Trophoblast cell (in vitro differentiated cells and primary cell): Measurements from ENCODE around the gene WBP1.

Experiments
- DNase-seq, 2 donors: peaks; one replicate each; pipeline ENCODE4 v3.0.0-alpha.2; 2016
- H2AFZ ChIP-seq: 2 replicates; pipeline ENCODE4 v1.6.1; 2013; ENCODE audit warnings: low read length, moderate library complexity, mild to moderate bottlenecking; ENCODE audit not compliant: insufficient read depth, poor library complexity
- H2AK5ac ChIP-seq: 2 replicates; pipeline ENCODE4 v1.6.1; 2013; ENCODE audit warnings: mild to moderate bottlenecking, low read length
- H2BK120ac ChIP-seq: 2 replicates; pipeline ENCODE4 v1.6.1; 2013; ENCODE audit warnings: low read length, mild to moderate bottlenecking, moderate library complexity; ENCODE audit not compliant: insufficient read depth, poor library complexity
- H2BK12ac ChIP-seq: 2 replicates; pipeline ENCODE4 v1.6.1; 2013; ENCODE audit warnings: mild to moderate bottlenecking, low read length, moderate library complexity
- H2BK5ac ChIP-seq: 2 replicates; pipeline ENCODE4 v1.6.1; 2013; ENCODE audit warnings: low read length, low read depth, moderate library complexity, mild to moderate bottlenecking; ENCODE audit not compliant: poor library complexity
- H3K14ac ChIP-seq: 2 replicates; pipeline ENCODE4 v1.6.1; 2013; ENCODE audit warnings: mild to moderate bottlenecking, low read length
- H3K18ac ChIP-seq: 2 replicates; pipeline ENCODE4 v1.6.1; 2013; ENCODE audit warnings: mild to moderate bottlenecking, low read length
- H3K23ac ChIP-seq: 2 replicates; pipeline ENCODE4 v1.6.1; 2013; ENCODE audit warnings: low read length
- H3K27ac ChIP-seq: 2 replicates; pipeline ENCODE4 v1.5.1; 2013; ENCODE audit warnings: low read depth, mild to moderate bottlenecking, inconsistent platforms, low read length, moderate library complexity
- H3K27me3 ChIP-seq: 2 replicates; pipeline ENCODE4 v1.6.1; 2013; ENCODE audit warnings: inconsistent platforms, mild to moderate bottlenecking, low read length, moderate library complexity; ENCODE audit not compliant: insufficient read depth
- H3K36me3 ChIP-seq, 2 experiments: 1 replicate in 1 of 2; 2 replicates in 1 of 2; pipeline ENCODE4 v1.6.1; 2013; ENCODE audit warnings: low read length in 2 of 2, mild to moderate bottlenecking in 2 of 2, moderate library complexity in 1 of 2; ENCODE audit not compliant: insufficient read depth in 2 of 2, control insufficient read depth in 1 of 2
- H3K4ac ChIP-seq: 2 replicates; pipeline ENCODE4 v1.6.1; 2013; ENCODE audit warnings: low read depth, mild to moderate bottlenecking, low read length, moderate library complexity
- H3K4me1 ChIP-seq, 2 experiments: 1 replicate in 1 of 2; 2 replicates in 1 of 2; pipeline ENCODE4 v1.6.1; 2013; ENCODE audit warnings: low read length in 2 of 2, mild to moderate bottlenecking in 2 of 2, moderate library complexity in 1 of 2; ENCODE audit not compliant: insufficient read depth in 2 of 2, control insufficient read depth in 1 of 2
- H3K4me2 ChIP-seq: 2 replicates; pipeline ENCODE4 v1.6.1; 2013; ENCODE audit warnings: inconsistent platforms, mild to moderate bottlenecking, low read length, moderate library complexity
- H3K4me3 ChIP-seq: 2 replicates; pipeline ENCODE4 v1.5.1; 2013; ENCODE audit warnings: mild to moderate bottlenecking, low read depth, low read length, inconsistent platforms
- H3K79me1 ChIP-seq: one replicate; pipeline ENCODE4 v1.6.1; 2013; ENCODE audit warnings: low read length
- H3K79me2 ChIP-seq: 2 replicates; pipeline ENCODE4 v1.6.1; 2013; ENCODE audit warnings: low read length, mild to moderate bottlenecking; ENCODE audit not compliant: control insufficient read depth, insufficient read depth, poor library complexity
- H3K9ac ChIP-seq: 2 replicates; pipeline ENCODE4 v1.6.1; 2013; ENCODE audit warnings: mild to moderate bottlenecking, low read length
- H3K9me3 ChIP-seq: 2 replicates; pipeline ENCODE4 v1.6.1; 2013; ENCODE audit warnings: low read depth, mild to moderate bottlenecking, control low read depth, inconsistent platforms, low read length; ENCODE audit not compliant: insufficient read depth
- H4K12ac ChIP-seq: 2 replicates; pipeline ENCODE4 v1.6.1; 2013; ENCODE audit warnings: low read depth, mild to moderate bottlenecking, low read length, moderate library complexity
- H4K8ac ChIP-seq: 2 replicates; pipeline ENCODE4 v1.6.1; 2013; ENCODE audit warnings: low read depth, mild to moderate bottlenecking, low read length, moderate library complexity
- H4K91ac ChIP-seq: one replicate; pipeline ENCODE4 v1.6.1; 2013; ENCODE audit warnings: low read depth, mild to moderate bottlenecking, low read length, moderate library complexity
- WGBS: extraction: QIAGEN DNeasy Blood & Tissue Kit; methylation state at CpG from one replicate; pipeline ENCODE4 v1.1.7; 2013; ENCODE audit warnings: missing lambda C conversion rate; ENCODE audit not compliant: insufficient read length, insufficient coverage; ENCODE audit errors: extremely low coverage; 5-methylcytosine and 5-hydroxymethylcytosine counted together

Gene WBP1

DNA sequence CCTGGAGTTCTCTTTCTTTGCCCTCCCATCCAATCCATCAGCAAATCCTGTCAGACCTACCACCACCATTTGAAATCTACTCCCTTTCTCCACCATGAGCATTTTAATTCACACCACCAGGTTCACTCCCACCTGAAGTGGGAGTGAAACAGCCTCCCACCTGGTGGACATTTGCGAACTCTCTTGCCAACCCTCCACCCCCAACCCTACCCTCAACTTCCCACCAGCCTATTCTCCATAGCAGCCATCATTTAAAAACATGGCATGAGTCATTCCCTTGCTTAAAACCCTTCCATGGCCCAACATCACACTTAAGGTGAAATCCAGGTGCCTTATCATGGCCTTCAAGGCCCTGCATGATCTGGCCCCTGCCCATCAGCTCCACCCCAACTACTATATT lies 20.0 kb upstream of the WBP1 start:
- Histone ChIP-seq H3K18ac (no peak overlapping the region), H3K4me1 (peaks cover 14 to 17% of the 10 kb centered on the region in 2 experiments), H3K4ac (peak overlapping the region; percentile 57), H2AFZ (no peak overlapping the region), H3K4me2 (peak overlapping the region; percentile 14), H3K36me3 (peaks cover 22 to 27% of the 10 kb centered on the region in 2 experiments), H4K12ac (no peak overlapping the region), H3K27me3 (no peaks in the 10 kb centered on the region), H2AK5ac (no peak overlapping the region), H2BK120ac (no peak overlapping the region), H2BK12ac (no peak overlapping the region), H3K27ac (no peak overlapping the region), H4K8ac (no peak overlapping the region), H3K4me3 (no peak overlapping the region), H3K79me2 (peaks cover 40% of the 10 kb centered on the region), H4K91ac (no peak overlapping the region), H3K9me3 (no peaks in the 10 kb centered on the region), H3K23ac (no peak overlapping the region), H3K14ac (no peak overlapping the region), H3K79me1 (peaks cover 26% of the 10 kb centered on the region), H3K9ac (no peak overlapping the region), H2BK5ac (no peak overlapping the region)
- WGBS: no CpG with 5 or more reads among the region's 1 CpG
- DNase-seq: no peak

DNA sequence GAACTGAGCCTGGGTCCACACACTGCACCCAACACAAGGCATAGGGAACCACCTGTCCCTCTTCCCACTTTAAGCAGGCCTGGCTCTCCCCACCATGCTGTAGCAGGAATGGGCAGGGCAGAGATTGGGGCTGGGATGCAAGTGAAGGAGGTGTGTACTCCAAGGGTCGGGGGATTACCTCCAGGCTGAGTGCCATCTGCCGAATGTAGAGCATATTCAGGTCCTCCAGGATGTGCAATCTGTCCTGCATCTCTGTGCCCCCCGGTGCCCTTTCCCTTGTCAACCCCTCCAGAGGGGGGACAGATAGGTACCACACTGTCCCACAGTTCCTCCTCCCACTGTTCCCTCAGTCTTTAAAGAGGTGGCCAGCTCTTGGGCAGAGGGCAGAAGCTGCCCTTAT lies 18.9 kb upstream of the WBP1 start:
- no peaks in the 10 kb centered on the region for H3K9me3 ChIP-seq
- H3K9ac ChIP-seq: peak overlapping the region; percentile 90
- peak overlapping the region; percentile 83 for H2BK5ac ChIP-seq
- H3K4me2 ChIP-seq: peak overlapping the region; percentile 78
- peaks cover 14 to 17% of the 10 kb centered on the region in 2 experiments for H3K4me1 ChIP-seq
- H2BK12ac ChIP-seq: no peak overlapping the region
- H2BK120ac ChIP-seq: no peak overlapping the region
- H4K8ac ChIP-seq: no peak overlapping the region
- no peak overlapping the region for H3K27ac ChIP-seq
- H3K14ac ChIP-seq: peak overlapping the region; percentile 91
- no CpG with 5 or more reads among the region's 3 CpGs for WGBS
- no peak overlapping the region for H3K18ac ChIP-seq
- H2AK5ac ChIP-seq: peak overlapping the region; percentile 82
- no peak overlapping the region for H2AFZ ChIP-seq
- H3K4ac ChIP-seq: peak overlapping the region; percentile 84
- H3K27me3 ChIP-seq: no peaks in the 10 kb centered on the region
- H4K91ac ChIP-seq: peak overlapping the region; percentile 95
- peaks cover 21 to 27% of the 10 kb centered on the region in 2 experiments for H3K36me3 ChIP-seq
- H4K12ac ChIP-seq: no peak overlapping the region
- peaks cover 26% of the 10 kb centered on the region for H3K79me1 ChIP-seq
- peaks cover 40% of the 10 kb centered on the region for H3K79me2 ChIP-seq
- DNase-seq: no peak
- no peak overlapping the region for H3K23ac ChIP-seq
- H3K4me3 ChIP-seq: peak overlapping the region; percentile 72

DNA sequence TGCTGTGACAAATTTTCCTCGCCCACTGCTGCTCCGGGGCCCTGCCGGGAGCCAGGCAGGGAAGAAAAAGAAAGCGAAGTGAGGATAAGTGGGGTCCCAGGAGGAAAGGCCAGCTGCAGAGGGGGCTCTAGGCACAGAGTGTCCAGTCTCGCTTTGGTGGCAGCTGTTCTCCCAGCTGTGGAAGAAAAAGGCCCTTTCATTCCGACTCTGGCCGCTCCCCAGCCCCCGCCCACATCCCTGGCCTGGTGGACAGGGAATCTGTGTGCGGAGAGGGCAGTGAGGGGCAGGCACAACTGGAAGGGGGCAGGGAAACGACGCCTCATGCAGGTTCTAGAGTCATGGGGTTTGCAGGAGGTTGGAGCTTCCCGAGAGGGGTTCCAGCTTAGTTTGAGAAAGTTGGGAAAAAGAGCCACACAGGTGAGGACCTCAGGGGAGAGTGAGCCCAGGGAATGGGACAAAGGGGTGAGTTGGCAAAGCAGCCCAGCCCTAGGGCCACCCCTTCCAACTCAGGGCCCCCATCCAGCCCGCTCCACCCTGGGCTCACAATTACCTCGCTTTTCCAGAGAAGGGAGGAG lies 18.3 kb upstream of the WBP1 start:
- Histone ChIP-seq H2BK12ac (peak overlapping the region; percentile 15), H3K4me3 (peak overlapping the region; percentile 72), H3K4ac (peak overlapping the region; percentile 84), H3K9me3 (no peaks in the 10 kb centered on the region), H3K79me1 (peaks cover 26% of the 10 kb centered on the region), H4K8ac (peak overlapping the region; percentile 86), H2BK5ac (peak overlapping the region; percentile 83), H3K18ac (peak overlapping the region; percentile 83), H3K4me1 (peaks cover 14 to 17% of the 10 kb centered on the region in 2 experiments), H3K79me2 (peaks cover 40% of the 10 kb centered on the region), H4K12ac (peak overlapping the region; percentile 75), H4K91ac (peak overlapping the region; percentile 95), H3K27ac (peak overlapping the region; percentile 94), H3K23ac (no peak overlapping the region), H3K4me2 (peak overlapping the region; percentile 78), H3K14ac (peak overlapping the region; percentile 91), H3K9ac (peak overlapping the region; percentile 90), H2BK120ac (peak overlapping the region; percentile 73), H2AFZ (peak overlapping the region; percentile 48), H3K27me3 (no peaks in the 10 kb centered on the region), H3K36me3 (peaks cover 19 to 25% of the 10 kb centered on the region in 2 experiments), H2AK5ac (peak overlapping the region; percentile 82)
- WGBS: no CpG with 5 or more reads among the region's 14 CpGs
- no peak for DNase-seq

DNA sequence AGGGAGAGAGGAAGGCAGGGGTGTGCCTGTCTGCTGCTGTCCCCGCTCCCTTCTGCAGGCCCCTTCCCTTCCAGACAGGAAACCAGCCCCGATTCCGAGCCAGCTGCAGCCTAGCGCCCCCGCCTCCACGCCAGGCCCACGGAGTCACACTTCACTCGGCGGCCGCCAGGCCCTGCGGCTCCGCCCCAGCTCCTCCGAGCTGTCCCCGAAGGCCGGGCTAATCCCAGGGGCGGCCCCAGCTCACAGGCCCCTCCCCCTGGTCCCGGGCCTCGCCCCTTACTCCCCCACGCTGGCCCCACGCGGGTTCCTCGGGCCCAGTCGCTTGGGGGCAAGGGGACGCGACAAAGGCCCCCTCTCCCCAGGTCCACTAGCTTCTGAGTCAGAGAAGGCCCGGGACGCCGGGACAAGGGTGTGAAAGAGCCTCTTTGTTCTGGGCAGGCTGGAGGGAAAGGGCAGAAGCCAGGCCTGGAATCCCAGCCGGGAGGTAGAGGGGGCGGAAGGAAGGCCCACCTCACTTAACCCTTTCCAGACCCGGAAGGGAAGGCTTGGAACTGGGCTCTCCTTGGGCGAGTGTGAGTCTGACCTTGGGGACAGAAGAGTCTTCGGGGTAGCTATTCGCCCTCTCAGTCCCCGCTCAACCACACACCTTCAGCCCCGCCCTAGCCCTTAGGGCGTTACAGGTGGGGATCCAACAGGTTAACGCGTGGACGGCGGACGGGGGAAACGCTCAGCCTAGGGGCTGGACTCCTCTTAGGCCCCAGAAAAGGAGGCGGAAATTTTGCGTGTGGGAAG lies 17.7 kb upstream of the WBP1 start:
- H3K79me1 ChIP-seq: peaks cover 26% of the 10 kb centered on the region
- H3K23ac ChIP-seq: no peak overlapping the region
- peak overlapping the region; percentile 86 for H4K8ac ChIP-seq
- H3K4me3 ChIP-seq: peak overlapping the region; percentile 84
- peaks cover 14 to 17% of the 10 kb centered on the region in 2 experiments for H3K4me1 ChIP-seq
- no peaks in the 10 kb centered on the region for H3K9me3 ChIP-seq
- peaks cover 18 to 19% of the 10 kb centered on the region in 2 experiments for H3K36me3 ChIP-seq
- H3K4me2 ChIP-seq: peak overlapping the region; percentile 78
- H3K4ac ChIP-seq: peak overlapping the region; percentile 84
- H3K79me2 ChIP-seq: peaks cover 40% of the 10 kb centered on the region
- H3K18ac ChIP-seq: peak overlapping the region; percentile 83
- peak overlapping the region; percentile 94 for H3K27ac ChIP-seq
- peak overlapping the region; percentile 48 for H2AFZ ChIP-seq
- peak overlapping the region; percentile 91 for H3K14ac ChIP-seq
- H4K12ac ChIP-seq: peak overlapping the region; percentile 75
- H2BK120ac ChIP-seq: peak overlapping the region; percentile 73
- peak overlapping the region; percentile 95 for H4K91ac ChIP-seq
- DNase-seq: peak; percentile 64 to 65
- H3K27me3 ChIP-seq: no peaks in the 10 kb centered on the region
- WGBS: no CpG with 5 or more reads among the region's 45 CpGs
- peak overlapping the region; percentile 90 for H3K9ac ChIP-seq
- peak overlapping the region; percentile 82 for H2AK5ac ChIP-seq
- no peak overlapping the region for H2BK12ac ChIP-seq
- H2BK5ac ChIP-seq: peak overlapping the region; percentile 86
